Measurements from ENCODE around the gene SNRNP40.
"Not testable (repeated sequence)": the region's sequence is repeated elsewhere in the genome, so short reads cannot be mapped to it uniquely, and the experiment has no call there.

GRCh38 chr1:31262393-31262792, 34.2 kb downstream of the SNRNP40 start:
- TF ChIP-seq CTCF (IDR thresholded peaks at IDR 0.05); ZFX (IDR thresholded peaks at IDR 0.05; ENCODE audit: borderline replicate concordance): not testable (repeated sequence)

All from 22Rv1 (cell line).